GM18867 (cell line): ENCODE data around the gene UBA5.
A peak's percentile ranks its signal among the peaks of the same experiment; 100 is the strongest.

Experiments used
- ATAC-seq: cut with Tn5 transposase; IDR thresholded peaks from one replicate; pipeline ENCODE4 v1.9.1; 2021; ENCODE audit warnings: mild to moderate bottlenecking, moderate library complexity; ENCODE audit not compliant: unreplicated experiment

The UBA5 gene

DNA sequence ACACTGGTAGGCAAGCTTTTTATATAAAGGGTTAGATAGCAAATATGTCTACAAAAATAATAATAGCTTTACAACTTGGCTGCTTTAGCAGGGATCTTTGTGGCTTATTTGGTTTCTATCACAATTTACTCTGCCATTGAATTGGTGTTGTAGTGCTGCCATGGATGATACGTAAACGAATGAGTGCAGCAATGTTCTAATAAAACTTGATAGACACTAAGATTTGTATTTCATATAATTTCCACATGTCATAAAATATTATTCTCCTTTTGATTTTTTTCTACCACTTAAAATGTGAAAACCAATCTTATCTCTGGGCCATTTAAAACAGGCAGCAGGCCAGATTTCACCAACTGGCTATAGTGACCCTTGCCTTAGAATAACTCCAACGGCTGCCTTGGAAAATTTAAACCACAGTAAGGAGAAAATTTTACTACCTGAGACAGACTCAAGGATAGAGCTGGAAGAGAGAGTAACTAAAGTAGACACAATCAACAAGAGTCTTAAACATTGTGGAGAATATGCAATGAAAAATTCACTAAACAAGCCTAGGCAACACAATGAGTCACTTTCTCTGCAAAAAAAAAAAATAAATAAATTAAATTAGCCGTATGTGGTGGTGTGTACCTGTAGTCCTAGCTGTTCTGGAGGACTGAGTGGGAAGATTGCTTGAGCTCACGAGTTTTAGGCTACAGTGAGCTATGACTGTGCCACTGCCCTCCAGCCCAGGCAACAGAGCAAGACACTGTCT lies 54.0 kb downstream of the UBA5 start:
- no peak for ATAC-seq

DNA sequence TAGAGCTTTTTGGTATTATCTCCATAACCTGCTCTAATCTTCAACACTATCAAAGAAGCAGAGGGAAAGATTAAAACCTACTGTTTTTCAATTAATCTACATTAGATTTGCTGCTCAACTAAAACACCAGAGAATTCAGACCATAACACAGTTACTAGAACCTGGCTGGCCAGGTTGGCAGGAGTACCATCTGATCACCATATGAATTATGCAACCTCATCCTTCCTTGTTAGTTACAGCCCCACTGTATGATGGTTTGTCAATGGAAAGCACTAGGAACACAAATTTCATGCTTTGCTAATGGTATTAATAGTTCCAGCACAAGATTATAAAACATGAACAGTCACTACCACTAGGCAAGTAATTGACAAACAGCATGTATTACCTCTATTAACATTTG lies 56.2 kb downstream of the UBA5 start:
- no peak for ATAC-seq

DNA sequence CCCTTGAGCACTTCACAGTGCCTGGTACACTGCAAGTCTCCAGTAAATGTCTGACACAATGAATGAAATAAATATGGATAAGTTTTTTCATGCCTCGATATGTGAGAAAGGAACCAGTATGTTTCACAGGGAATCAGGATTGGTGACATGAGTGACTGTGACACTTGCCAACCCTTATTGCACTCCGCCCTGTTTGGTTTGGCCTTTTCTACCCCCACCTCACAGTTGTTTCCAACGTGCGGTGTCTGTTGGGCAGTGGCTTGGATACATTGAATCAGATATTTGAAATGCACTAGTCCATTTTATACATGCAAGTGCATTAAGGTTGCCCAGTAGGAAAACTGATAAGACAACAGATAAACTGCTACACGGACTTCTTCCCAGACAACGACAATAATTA lies 60.1 kb downstream of the UBA5 start:
- no peak for ATAC-seq

DNA sequence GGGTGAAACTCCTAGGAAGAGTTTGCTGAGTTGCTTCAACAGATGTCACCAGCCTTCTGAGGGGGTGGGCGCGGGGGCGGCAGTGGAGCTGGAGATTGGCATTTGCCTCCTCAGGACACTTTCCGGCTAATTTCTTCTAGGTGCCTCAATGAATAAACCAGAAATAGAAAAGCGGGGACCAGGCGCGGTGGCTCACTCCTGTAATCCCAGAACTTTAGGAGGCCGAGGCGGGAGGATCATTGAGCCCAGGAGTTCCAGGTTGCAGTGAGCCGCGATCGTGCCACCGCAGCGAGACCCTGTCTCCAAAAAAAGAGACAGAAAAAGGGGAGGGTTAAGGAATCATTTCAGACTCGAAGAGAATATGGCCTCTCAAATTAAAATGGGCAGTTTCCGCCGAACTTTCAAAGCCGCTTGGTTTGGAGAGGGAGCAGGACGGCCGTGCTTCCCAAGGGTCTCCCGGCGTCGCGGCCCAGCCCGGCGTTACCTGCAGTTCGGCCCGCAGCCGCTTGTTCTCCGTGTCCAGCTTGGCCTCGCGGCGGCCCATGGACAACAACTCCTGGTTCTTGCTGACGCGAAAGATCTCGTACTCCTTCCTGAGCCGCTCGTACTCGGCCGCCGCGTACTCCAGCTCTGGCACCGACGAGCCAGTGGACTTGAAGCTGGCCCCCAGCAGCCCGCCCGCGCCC lies 61.5 kb downstream of the UBA5 start:
- no peak for ATAC-seq

DNA sequence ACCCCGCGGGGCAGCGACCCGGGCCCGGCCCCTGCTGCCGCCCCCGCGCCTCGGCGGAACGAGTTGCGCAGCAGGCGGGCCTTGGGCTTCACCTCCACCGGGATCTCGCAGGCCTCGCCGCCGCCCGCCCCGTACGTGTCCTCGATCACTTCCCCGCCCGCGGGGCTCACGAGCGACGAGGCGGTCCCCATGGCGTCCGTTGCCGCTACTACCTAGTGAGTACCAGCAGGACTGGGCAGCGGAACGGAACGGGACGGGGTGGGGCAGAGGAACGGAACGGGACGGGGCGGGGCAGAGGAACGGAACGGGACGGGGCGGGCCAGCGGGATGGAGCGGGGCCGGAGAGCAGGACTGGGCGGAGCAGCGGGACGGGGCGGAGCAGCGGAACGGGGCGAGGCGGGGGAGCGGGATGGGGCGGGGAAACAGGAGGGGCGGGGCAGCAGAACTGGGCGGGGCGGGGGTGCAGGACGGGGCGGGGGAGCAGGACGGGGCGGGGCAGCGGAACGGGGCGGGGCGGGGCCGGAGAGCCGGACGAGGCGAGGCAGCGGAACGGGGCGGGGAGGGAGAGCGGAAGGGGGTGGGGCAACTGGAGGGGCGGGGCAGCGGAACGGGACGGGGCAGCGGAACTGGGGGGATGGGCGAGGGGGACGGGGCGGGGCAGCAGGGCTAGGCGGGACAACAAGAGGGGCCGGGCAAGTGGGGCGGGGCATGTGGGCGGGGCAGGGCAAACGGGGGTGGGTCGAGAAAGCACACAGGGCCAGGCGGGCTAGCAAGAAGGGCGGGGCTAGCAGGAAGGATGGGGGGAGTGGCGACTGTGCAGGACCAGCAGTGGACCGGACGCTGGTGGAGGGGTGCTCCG lies 62.3 kb downstream of the UBA5 start, which contains the start of gene NPHP3:
Gene NPHP3, minus strand, starts transcription at position 245 of the 859 bp plus-strand sequence. Its CDS starts 54 bp downstream, at position 191.
- ATAC-seq: peak; percentile 78

DNA sequence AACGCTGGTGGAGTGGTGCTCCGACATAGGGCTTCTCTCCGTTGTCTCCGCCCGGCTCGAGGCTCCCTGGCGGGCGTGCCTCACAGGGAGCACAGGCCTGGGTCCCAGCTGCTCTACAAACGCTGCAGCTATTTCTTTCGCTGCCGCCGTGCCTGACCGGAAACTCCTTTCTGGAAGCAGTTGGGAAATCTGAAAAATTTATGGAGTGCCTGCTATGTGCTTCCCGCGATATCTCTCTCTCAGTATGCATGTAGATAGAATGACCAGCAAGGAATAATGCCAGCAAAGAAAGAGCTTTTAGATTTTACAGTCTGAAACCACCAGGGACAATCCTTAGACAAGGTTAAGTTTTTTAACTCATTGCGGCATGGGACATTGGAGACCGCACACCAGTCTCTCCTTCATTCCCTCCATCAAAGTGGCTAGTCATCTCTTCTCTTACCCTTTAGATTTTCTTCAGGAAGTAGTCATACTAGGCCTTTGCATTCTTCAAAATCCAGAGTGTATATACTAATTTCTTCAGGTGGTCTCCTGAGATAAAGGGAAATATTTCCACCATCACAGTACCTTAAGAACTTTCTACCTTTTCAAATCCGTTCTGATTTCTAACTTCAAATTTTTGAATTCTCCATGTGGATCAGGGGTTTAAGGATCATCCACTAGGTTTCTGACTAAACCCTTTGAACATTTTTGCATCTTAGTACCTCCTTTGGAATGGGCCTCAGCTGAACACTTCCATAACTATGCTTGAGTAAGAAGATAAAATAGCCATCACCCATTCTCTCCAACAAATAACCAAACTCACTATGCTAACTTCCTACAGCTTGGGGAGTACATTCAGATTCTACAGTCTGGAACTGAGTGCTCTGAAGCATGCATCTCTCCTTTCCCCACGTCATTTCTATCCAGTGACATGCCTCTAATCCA lies 63.2 kb downstream of the UBA5 start:
- peak; percentile 7 for ATAC-seq

DNA sequence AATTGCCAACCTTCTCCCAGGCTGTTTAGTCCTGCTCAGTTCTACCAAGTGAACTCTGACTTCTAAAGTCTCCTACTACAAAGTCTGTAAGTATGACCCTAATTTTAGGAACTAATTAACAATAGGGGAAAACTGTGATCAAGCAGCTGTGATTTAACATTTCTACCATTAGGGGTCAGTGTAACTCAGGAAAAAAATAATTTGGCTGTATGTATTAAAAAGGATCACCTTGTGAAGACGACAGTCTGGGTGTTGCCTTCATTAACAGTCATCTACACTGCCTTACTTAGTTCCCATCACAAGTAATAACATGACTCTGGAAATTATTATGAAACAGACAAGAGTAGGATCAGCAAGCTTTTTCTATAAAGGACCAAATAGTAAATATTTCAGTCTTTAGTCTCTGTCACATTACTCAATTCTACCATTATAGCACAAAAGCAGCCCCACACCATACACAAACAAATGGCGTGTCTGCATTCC lies 66.3 kb downstream of the UBA5 start:
- ATAC-seq: no peak
